Common myeloid progenitor, CD34-positive (primary cell): ENCODE data around the gene WDR27.

Source experiments
- CTCF ChIA-PET: fragments of 350-600 bp; sonication (Branson Sonifier 250); formaldehyde crosslinking; loops from one replicate; lab custom pipeline; 2021; ENCODE audit warnings: antibody characterized with exemption; lab: Charles Lee
- POLR2A ChIA-PET: fragments of 350-600 bp; sonication (Branson Sonifier 250); formaldehyde crosslinking; loops from one replicate; lab custom pipeline; 2021; ENCODE audit warnings: antibody characterized with exemption; lab: Charles Lee
- DNase-seq, 3 donors: peaks; one replicate each; pipeline versions ENCODE4 v3.0.0 to v3.0.0-alpha.2; 2013
- H3K27ac ChIP-seq, 2 experiments: 1 replicate in 1 of 2; 2 replicates in 1 of 2; pipeline ENCODE4 v1.7.0; 2013; ENCODE audit warnings: inconsistent platforms in 2 of 2, low read length in 2 of 2, mild to moderate bottlenecking in 2 of 2, low read depth in 1 of 2, moderate library complexity in 1 of 2; ENCODE audit not compliant: severe bottlenecking in 2 of 2, insufficient read depth in 1 of 2, poor library complexity in 1 of 2
- H3K27me3 ChIP-seq, 5 experiments: replicated peaks in 2 of 5; 1 replicate in 3 of 5; 2 replicates in 2 of 5; pipeline versions ENCODE4 v1.6.1 to v1.7.0; 2013; ENCODE audit warnings: low read length in 4 of 5, mild to moderate bottlenecking in 2 of 5, moderate library complexity in 2 of 5, inconsistent platforms in 1 of 5; ENCODE audit not compliant: insufficient read depth in 5 of 5, control insufficient read depth in 4 of 5
- H3K36me3 ChIP-seq, 4 experiments: 1 replicate in 2 of 4; 2 replicates in 2 of 4; pipeline versions ENCODE4 v1.6.1 to v1.7.0; 2013; ENCODE audit warnings: low read length in 3 of 4, control low read depth in 1 of 4, mild to moderate bottlenecking in 1 of 4; ENCODE audit not compliant: control insufficient read depth in 4 of 4, insufficient read depth in 4 of 4
- H3K4me1 ChIP-seq, 4 experiments: 1 replicate in 3 of 4; 2 replicates in 1 of 4; pipeline versions ENCODE4 v1.6.1 to v1.7.1; 2013; ENCODE audit warnings: low read length in 3 of 4, mild to moderate bottlenecking in 3 of 4, control low read depth in 1 of 4, inconsistent platforms in 1 of 4, moderate library complexity in 1 of 4; ENCODE audit not compliant: control insufficient read depth in 4 of 4, insufficient read depth in 4 of 4; ENCODE audit errors: control extremely low read depth in 1 of 4
- H3K4me3 ChIP-seq, 7 experiments: 1 replicate in 4 of 7; 2 replicates in 3 of 7; pipeline versions ENCODE4 v1.5.1 to v1.7.0; 2013; ENCODE audit warnings: mild to moderate bottlenecking in 7 of 7, low read length in 6 of 7, moderate library complexity in 6 of 7, inconsistent platforms in 2 of 7, low read depth in 2 of 7, control low read depth in 1 of 7; ENCODE audit not compliant: insufficient read depth in 4 of 7, control insufficient read depth in 1 of 7; ENCODE audit errors: extremely low read depth in 1 of 7
- H3K9me3 ChIP-seq, 5 experiments: 1 replicate in 4 of 5; 2 replicates in 1 of 5; pipeline versions ENCODE4 v1.6.1 to v1.7.1; 2013; ENCODE audit warnings: low read length in 4 of 5, mild to moderate bottlenecking in 2 of 5, inconsistent platforms in 1 of 5, low read depth in 1 of 5, moderate library complexity in 1 of 5; ENCODE audit not compliant: control insufficient read depth in 4 of 5, insufficient read depth in 2 of 5; ENCODE audit errors: control extremely low read depth in 1 of 5
- WGBS: methylation state at CpG from one replicate; pipeline ENCODE4 v1.1.5; 2013; ENCODE audit not compliant: insufficient coverage; 5-methylcytosine and 5-hydroxymethylcytosine counted together

WDR27 gene

DNA sequence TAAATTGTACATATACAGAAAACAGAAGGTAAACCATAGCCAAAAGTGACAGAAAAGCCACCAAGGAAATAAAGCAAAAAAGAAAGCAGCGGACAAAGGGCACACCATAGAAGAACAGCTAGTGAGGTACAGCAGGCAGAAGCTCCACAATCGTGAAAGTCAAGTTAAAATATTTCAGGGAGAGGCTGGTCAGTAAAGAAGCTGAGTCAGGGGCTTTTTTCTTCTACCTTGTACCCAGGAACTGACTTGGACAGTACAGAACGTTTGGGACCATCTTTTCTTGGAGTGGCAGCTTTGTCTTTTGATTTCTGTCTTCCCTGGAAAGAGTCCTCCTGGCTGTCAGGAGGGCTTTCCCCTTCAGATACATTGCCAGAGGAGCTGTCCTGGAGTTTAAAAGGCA is 8.2 kb upstream of the WDR27 start:
- Histone ChIP-seq H3K27me3 (no peaks in the 10 kb centered on the region), H3K4me3 (no peak overlapping the region), H3K4me1 (peaks cover 0 to under 1% (median 0%) of the 10 kb centered on the region in 4 experiments), H3K36me3 (peaks cover 13 to 67% (median 38%) of the 10 kb centered on the region in 4 experiments), H3K9me3 (no peaks in the 10 kb centered on the region), H3K27ac (peak overlapping the region in 1 of 2 experiments; percentile 40)
- no peak for DNase-seq
- CTCF ChIA-PET: interaction anchor here (0.9 to 1.4 kb wide), 5 partner anchors 9 to 31 kb away, joined by 3 to 5 read pairs (median 3); no protein-coding TSS in a partner anchor
- POLR2A ChIA-PET: interaction anchor here (0.8 to 1.5 kb wide), 2 partner anchors 9 to 13 kb away, joined by 4 read pairs; partner anchors contain the start of genes C6orf120 and WDR27
- WGBS: 86% methylated on average over 3 of the region's 3 CpGs

DNA sequence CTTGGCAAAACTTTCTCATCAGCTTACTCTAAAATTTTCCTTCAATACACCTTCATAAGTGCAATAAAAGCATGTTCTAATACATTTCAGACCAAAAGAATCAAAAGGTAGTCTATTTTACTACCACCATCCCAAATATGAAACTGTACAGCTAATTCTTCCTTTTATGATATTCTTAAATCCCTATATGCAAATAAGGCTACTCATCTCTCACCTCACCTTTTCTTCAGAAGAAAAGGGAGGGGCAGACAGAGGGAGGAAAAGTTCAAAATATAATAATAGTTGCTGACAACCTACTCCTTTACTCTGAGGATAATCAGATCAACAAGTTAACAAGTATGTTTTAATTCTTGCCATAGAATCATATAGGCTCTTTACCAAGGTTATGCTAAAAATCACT is 7.5 kb upstream of the WDR27 start:
- POLR2A ChIA-PET: no interaction called here
- Histone ChIP-seq H3K36me3 (peaks cover 9 to 64% (median 36%) of the 10 kb centered on the region in 4 experiments), H3K4me1 (peaks cover 0 to 3% (median 1%) of the 10 kb centered on the region in 4 experiments), H3K9me3 (no peaks in the 10 kb centered on the region), H3K4me3 (no peak overlapping the region), H3K27ac (no peak overlapping the region), H3K27me3 (no peaks in the 10 kb centered on the region)
- DNase-seq: no peak
- CTCF ChIA-PET: interaction anchor here (0.9 to 1.4 kb wide), 3 partner anchors 10 to 32 kb away, joined by 3 to 5 read pairs (median 3); no protein-coding TSS in a partner anchor

DNA sequence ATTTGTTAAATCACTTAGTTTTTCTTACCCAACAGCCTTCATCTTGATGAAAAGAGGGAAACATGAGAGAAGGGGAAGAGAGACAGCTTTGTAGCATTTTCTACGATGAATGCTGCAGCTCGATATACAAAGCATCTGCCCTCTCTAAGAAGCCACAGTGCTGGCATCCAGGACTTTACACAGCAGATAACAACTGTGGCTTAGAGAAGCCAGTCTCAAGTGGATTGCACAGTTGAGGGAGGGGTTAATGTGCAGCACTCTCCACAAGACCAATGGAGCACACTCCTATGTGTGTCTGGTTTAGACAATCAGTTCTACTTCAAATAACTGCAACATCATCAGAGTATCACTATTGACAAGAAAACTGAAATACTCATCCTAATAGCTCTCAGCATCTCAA is 5.9 kb upstream of the WDR27 start:
- ChIA-PET POLR2A (interaction anchor here (1.0 kb wide), 1 partner anchor 15 kb away, joined by 3 read pairs; no protein-coding TSS in a partner anchor), CTCF (interaction anchor here (1.6 kb wide), 1 partner anchor 10 kb away, joined by 5 read pairs; no protein-coding TSS in a partner anchor)
- peak in 2 of 3 donors; percentile 15 to 39 for DNase-seq
- Histone ChIP-seq H3K4me3 (no peak overlapping the region), H3K27ac (no peak overlapping the region), H3K27me3 (no peaks in the 10 kb centered on the region), H3K9me3 (no peaks in the 10 kb centered on the region), H3K4me1 (peaks cover 8 to 15% (median 12%) of the 10 kb centered on the region in 4 experiments), H3K36me3 (peaks cover 7 to 60% (median 29%) of the 10 kb centered on the region in 4 experiments)
- 100% methylated on average over 2 of the region's 2 CpGs for WGBS

DNA sequence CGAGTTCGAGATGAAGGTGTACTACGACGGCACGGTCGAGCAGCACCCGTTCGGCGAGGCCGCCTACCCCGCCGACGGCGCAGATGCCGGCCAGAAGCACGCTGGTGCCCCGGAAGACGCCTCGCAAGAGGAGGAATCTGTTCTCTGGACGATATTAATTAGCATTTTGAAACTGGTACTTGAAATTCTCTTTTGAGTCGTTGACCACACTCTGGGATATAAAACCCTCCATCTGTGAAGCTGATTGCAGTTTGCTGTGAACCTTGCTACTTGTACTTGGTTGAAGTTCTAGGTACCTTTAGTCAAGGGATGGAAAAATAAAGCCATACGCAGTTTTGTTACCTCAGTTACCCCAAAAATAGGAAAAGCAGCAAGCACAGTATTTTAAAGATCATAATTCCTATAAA is 1.0 kb upstream of the WDR27 start:
- ChIA-PET CTCF (interaction anchor here (1.1 to 3.3 kb wide), 6 partner anchors 13 to 50 kb away, joined by 3 to 14 read pairs (median 4); no protein-coding TSS in a partner anchor), POLR2A (interaction anchor here (1.1 to 2.4 kb wide), 3 partner anchors 20 to 49 kb away, joined by 5 to 17 read pairs (median 7); partner anchors contain the start of genes DYNLT2, ERMARD and PHF10)
- Histone ChIP-seq H3K4me1 (peaks cover 15 to 32% (median 23%) of the 10 kb centered on the region in 4 experiments), H3K27ac (peak overlapping the region; percentile 75 to 91), H3K4me3 (peak overlapping the region; percentile 86 to 98 (median 92)), H3K9me3 (no peaks in the 10 kb centered on the region), H3K36me3 (peaks cover 2 to 38% (median 15%) of the 10 kb centered on the region in 4 experiments), H3K27me3 (no peaks in the 10 kb centered on the region)
- no peak for DNase-seq
- 0% methylated on average over 3 of the region's 22 CpGs for WGBS

DNA sequence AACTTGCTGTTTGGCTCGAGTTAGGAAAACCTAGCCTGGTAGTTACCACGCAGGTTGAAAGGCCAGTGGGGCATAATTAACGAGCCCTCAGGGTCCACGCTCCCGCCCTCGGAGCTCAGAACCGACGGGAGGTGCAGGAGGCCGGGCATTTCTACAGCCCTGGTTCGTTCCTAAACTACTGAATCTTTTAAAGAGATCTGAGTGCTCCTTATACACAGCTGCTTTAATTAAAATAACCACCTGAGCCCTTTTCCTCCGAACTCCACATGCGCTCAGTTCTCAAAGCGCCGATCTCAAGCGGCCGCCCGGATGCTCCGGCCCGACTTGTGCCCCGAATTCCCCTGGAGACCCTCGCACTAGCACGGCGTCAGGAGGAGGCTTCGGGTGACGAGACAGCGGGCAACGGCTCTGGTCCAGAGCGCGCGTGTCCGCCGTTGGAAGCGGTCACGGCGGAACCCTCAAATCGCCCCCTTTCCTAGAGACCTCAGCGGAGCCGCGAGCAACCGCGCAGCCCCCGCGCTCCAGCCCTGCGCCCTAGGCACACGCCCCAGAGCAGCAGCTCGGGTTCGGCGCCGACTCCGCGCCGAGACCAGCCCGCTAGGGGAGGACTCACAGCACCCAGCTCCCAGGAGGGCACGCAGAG is 397 bp downstream of the WDR27 start:
- DNase-seq: no peak
- ChIA-PET POLR2A (interaction anchor here (1.1 to 2.4 kb wide), 4 partner anchors 9 to 50 kb away, joined by 4 to 17 read pairs (median 6); partner anchors contain the start of genes DYNLT2, ERMARD and PHF10), CTCF (interaction anchor here (1.1 to 2.6 kb wide), 7 partner anchors 8 to 51 kb away, joined by 3 to 5 read pairs (median 3); no protein-coding TSS in a partner anchor)
- H3K4me3 ChIP-seq: peak overlapping the region; percentile 86 to 98 (median 92)
- H3K36me3 ChIP-seq: peaks cover 2 to 34% (median 15%) of the 10 kb centered on the region in 4 experiments
- WGBS: 0% methylated on average over 52 of the region's 54 CpGs
- H3K9me3 ChIP-seq: peaks cover 0 to 1% (median under 1%) of the 10 kb centered on the region in 5 experiments
- H3K4me1 ChIP-seq: peaks cover 15 to 32% (median 23%) of the 10 kb centered on the region in 4 experiments
- no peaks in the 10 kb centered on the region for H3K27me3 ChIP-seq
- peak overlapping the region; percentile 75 to 91 for H3K27ac ChIP-seq

DNA sequence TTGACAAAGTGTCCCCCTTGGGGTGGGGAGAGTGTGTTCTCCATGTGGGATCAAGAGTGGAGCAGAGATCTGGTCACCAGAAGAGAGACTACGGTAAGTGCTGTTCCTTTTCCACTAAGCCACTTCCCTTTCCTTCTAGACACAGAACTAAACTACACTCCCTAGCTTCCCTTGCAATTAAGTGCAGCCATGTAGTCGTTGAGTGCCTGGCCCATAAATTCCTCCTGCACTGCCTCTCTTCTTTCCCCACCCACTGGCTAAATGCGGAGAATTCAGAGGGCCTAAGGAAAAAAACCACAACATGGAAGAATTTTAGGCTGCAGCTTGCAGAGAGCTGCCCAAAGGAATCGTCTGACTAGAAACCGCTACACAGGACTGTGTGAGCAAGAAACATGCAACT is 1.5 kb downstream of the WDR27 start:
- ChIA-PET CTCF (interaction anchor here (0.6 to 1.5 kb wide), 4 partner anchors 8 to 743 kb away, joined by 3 to 7 read pairs (median 4); no protein-coding TSS in a partner anchor), POLR2A (no interaction called here)
- peak overlapping the region in 3 of 7 experiments; percentile 86 to 95 (median 91) for H3K4me3 ChIP-seq
- no peak overlapping the region for H3K27ac ChIP-seq
- H3K36me3 ChIP-seq: peaks cover 2 to 34% (median 14%) of the 10 kb centered on the region in 4 experiments
- WGBS: 56% methylated on average over 5 of the region's 5 CpGs
- H3K9me3 ChIP-seq: peaks cover 0 to 11% (median 6%) of the 10 kb centered on the region in 5 experiments
- peaks cover 15 to 32% (median 23%) of the 10 kb centered on the region in 4 experiments for H3K4me1 ChIP-seq
- H3K27me3 ChIP-seq: no peaks in the 10 kb centered on the region
- peak in 1 of 3 donors; percentile 9 for DNase-seq
